Activated CD4-positive, alpha-beta T cell treated with anti-CD3 and anti-CD28 coated beads for 36 hours (primary cell): ENCODE measurements around the gene CD46. TPM values are rescaled to one million over a fixed set of nuclear protein-coding genes. Genes with fewer than 3 reads are reported as not detected.

Experiments used
- ATAC-seq: fragments of 200-7000 bp; cut with Tn5 transposase; one replicate; pipeline ENCODE4 v1.10.0; 2021; ENCODE audit warnings: mild to moderate bottlenecking, moderate library complexity
- CTCF ChIA-PET: fragments of 350-600 bp; sonication (Branson Sonifier 250); formaldehyde crosslinking; loops from one replicate; lab custom pipeline; 2021; ENCODE audit warnings: antibody characterized with exemption; lab: Charles Lee
- POLR2A ChIA-PET: fragments of 350-600 bp; sonication (Branson Sonifier 250); formaldehyde crosslinking; loops from one replicate; lab custom pipeline; 2021; ENCODE audit warnings: antibody characterized with exemption, inconsistent platforms; lab: Charles Lee
- DNase-seq: peaks from one replicate; pipeline ENCODE4 v3.0.0-alpha.2; 2020
- H3K27ac Mint-ChIP-seq: one replicate; pipeline ENCODE4 v1.8.0; 2021; ENCODE audit warnings: mixed read lengths
- H3K27me3 Mint-ChIP-seq: one replicate; pipeline ENCODE4 v1.8.0; 2021; ENCODE audit warnings: mixed read lengths
- H3K36me3 Mint-ChIP-seq: one replicate; pipeline ENCODE4 v1.8.0; 2021; ENCODE audit warnings: low read depth, mixed read lengths
- H3K4me1 Mint-ChIP-seq: one replicate; pipeline ENCODE4 v1.8.0; 2021; ENCODE audit warnings: mixed read lengths
- H3K4me3 Mint-ChIP-seq: one replicate; pipeline ENCODE4 v1.8.0; 2021; ENCODE audit warnings: mild to moderate bottlenecking, moderate library complexity, mixed read lengths
- H3K9me3 Mint-ChIP-seq: one replicate; pipeline ENCODE4 v1.8.0; 2021; ENCODE audit warnings: low read depth, mixed read lengths
- intact Hi-C, 2 experiments: fragments of 100-400 bp; cut with DNase I in 1 of 2; cut with micrococcal nuclease in 1 of 2; formaldehyde crosslinking; loops; one replicate each; pipeline versions ENCODE4 v1.14.2 to v1.15.1; 2022 to 2024; cut with DNase I, micrococcal nuclease
- total RNA-seq, 2 experiments: library from RNA; stranded (reverse); gene quantifications; one replicate each; pipeline ENCODE4 v1.2.3, GENCODE V29; 2021

The CD46 gene
- total RNA-seq, 2 experiments from 2014 or later, result 92.2 to 92.7 TPM

DNA sequence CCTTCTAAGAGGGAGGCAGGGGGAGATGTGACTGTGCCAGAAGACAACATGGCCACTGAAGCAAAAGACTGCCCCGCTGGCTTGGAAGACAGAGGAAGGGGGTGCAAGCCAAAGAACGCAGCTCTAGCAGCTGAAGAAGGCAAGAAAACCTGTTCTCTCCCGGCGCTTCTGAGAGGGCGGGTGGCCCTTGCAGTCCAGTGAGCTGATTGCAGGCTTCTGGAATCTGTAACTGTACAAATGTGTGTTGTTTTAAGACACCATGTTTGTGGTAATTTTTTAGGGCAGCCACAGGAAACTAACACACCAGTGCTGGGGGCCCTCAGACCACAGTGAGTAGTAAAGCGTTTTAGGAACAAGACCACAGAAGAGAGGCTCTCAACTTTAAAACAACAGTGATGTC lies 47.0 kb downstream of the CD46 start:
- ATAC-seq (no peak), DNase-seq (no peak)
- Mint-ChIP-seq H3K4me3 (no peak overlapping the region), H3K27ac (peak overlapping the region; percentile 68), H3K9me3 (no peaks in the 10 kb centered on the region), H3K4me1 (peaks cover 36% of the 10 kb centered on the region), H3K27me3 (no peaks in the 10 kb centered on the region), H3K36me3 (peaks cover 19% of the 10 kb centered on the region)
- ChIA-PET POLR2A (interaction anchor here (0.6 to 1.0 kb wide), 2 partner anchors 22 to 24 kb away, joined by 3 read pairs; no protein-coding TSS in a partner anchor), CTCF (interaction anchor here (0.8 to 5.3 kb wide), 6 partner anchors 10 to 164 kb away, joined by 3 to 29 read pairs (median 4); no protein-coding TSS in a partner anchor)
- intact Hi-C loops, result loop anchor here (2.0 to 5.0 kb wide), 3 partner anchors 47 to 157 kb away; partner anchors contain the start of gene CD46 (in 1 of the 2)

DNA sequence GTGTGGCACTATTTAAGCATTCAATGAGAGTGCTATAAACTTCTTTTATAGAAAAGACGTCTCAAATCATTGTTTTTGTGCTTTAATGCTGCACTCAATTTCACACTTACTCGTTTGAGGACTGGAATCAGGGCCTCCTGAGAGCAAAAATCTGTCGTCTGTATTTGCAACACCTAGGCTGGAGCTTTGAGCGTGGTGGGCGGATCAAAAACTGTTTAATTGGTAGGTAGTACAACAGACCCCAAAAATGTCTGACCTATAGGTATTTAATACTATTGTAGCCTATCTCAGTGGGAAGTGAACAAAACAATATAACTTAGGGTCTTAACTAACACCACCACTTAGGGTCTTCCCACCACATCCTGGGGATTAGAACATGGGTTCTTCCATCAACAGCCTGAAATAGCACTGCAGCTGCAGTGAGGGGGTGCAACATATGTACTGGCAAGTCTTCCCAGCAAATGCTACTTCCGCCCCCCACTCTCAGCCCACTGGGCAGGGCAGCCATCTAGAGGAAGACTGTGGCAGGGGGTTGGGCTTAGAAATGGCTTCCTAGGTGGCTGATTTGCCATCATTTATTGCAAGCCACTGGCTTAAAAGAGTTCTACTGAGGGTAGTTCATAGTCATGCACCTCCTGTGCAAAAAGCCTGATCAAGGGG lies 48.3 kb downstream of the CD46 start:
- no peaks in the 10 kb centered on the region for H3K27me3 Mint-ChIP-seq
- no peak overlapping the region for H3K4me3 Mint-ChIP-seq
- no peaks in the 10 kb centered on the region for H3K9me3 Mint-ChIP-seq
- ChIA-PET POLR2A (interaction anchor here (0.6 kb wide), 1 partner anchor 1113 kb away, joined by 4 read pairs; no protein-coding TSS in a partner anchor), CTCF (interaction anchor here (0.6 to 2.1 kb wide), 3 partner anchors 11 to 1448 kb away, joined by 3 to 7 read pairs (median 3); no protein-coding TSS in a partner anchor)
- no peak for ATAC-seq
- peaks cover 16% of the 10 kb centered on the region for H3K36me3 Mint-ChIP-seq
- intact Hi-C loops, result loop anchor here (2.0 to 5.0 kb wide), 3 partner anchors 48 to 158 kb away; partner anchors contain the start of gene CD46 (in 1 of the 2)
- H3K4me1 Mint-ChIP-seq, result peaks cover 36% of the 10 kb centered on the region
- DNase-seq, result no peak
- H3K27ac Mint-ChIP-seq, result no peak overlapping the region

DNA sequence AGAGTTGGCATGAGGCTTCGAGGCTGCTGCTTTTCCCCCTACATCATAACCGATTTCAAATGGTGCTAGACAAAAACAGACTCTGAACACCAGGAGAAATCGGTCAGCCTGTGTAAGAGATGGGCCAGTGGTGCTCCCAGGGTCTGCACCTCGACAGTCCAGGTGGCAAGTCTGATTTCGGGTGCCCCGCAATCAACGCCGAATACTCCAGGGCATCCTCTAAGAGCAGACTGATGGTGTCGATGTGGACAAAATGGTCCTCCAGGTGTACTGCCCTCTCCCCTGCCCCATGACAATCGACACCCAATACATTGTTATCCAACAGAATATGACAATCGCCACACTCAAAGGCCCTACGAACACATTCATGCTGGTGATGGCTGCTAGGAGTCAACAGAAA lies 50.0 kb downstream of the CD46 start:
- ChIA-PET POLR2A (no interaction called here), CTCF (no interaction called here)
- no peaks in the 10 kb centered on the region for H3K27me3 Mint-ChIP-seq
- intact Hi-C loops, result no loop called here
- no peak overlapping the region for H3K4me3 Mint-ChIP-seq
- H3K36me3 Mint-ChIP-seq, result peaks cover 24% of the 10 kb centered on the region
- no peak for DNase-seq
- H3K27ac Mint-ChIP-seq, result peak overlapping the region; percentile 2
- no peaks in the 10 kb centered on the region for H3K9me3 Mint-ChIP-seq
- ATAC-seq, result no peak
- peaks cover 38% of the 10 kb centered on the region for H3K4me1 Mint-ChIP-seq

DNA sequence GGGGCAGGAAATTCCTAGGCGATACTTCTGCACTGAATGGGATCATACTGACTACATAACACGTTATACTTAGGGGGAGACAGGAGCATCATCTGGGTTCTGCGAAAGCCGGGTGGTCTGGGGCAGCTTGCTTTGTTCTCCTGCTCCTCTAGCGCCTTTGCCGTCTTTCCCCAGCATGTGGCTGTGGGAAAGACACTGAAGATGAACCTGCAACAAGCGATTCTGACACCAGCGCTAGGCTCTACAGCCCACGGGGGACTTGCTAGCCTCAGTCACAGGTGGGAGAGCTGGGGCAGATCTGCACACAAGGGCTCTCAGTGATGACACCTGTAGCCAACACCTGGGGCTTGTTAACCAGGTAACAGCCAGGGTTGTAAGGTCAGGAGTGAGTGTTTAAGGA lies 51.8 kb downstream of the CD46 start:
- intact Hi-C loops, result no loop called here
- Mint-ChIP-seq H3K27ac (peak overlapping the region; percentile 29), H3K4me1 (peaks cover 37% of the 10 kb centered on the region), H3K4me3 (no peak overlapping the region), H3K9me3 (no peaks in the 10 kb centered on the region), H3K36me3 (peaks cover 39% of the 10 kb centered on the region), H3K27me3 (no peaks in the 10 kb centered on the region)
- ChIA-PET POLR2A (no interaction called here), CTCF (interaction anchor here (1.1 kb wide), 1 partner anchor 23 kb away, joined by 3 read pairs; no protein-coding TSS in a partner anchor)
- DNase-seq (no peak), ATAC-seq (no peak)

DNA sequence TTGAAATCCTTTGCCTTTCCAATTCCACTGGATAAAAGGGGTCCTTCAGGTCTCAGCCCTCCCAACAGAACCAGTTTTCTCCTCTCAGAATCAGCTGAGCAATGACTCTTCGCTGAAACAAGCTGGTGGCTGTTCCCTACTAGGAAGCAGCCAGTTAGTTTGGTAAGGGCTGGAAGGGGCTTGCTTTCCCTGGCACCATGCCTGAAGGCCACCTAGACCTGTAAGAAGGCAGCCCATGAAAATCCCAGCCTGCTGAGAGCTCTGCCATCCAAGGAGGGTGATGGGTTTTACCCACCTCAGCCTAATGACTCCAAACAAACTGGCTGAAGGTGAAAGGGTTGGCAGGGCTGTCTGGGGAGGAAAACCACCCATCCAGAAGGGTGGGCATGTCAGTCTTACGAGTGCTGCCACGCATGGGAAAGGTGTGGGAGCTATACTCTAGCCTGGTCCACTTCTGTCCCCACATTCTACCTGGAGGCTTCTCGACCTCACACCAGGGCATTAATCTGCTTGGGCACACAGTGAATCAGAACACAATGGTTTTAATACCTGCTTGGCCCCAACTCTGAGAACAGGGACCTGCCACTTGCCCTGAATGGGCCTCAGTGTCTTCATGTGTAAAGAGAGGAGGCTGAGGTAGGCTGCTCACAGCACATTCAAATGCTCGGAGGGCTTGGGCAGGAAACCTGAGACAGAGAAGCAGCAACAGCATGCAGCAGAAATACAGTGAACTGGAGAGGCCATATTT lies 53.0 kb downstream of the CD46 start:
- ChIA-PET POLR2A (no interaction called here), CTCF (interaction anchor here (1.4 kb wide), 1 partner anchor 8 kb away, joined by 7 read pairs; no protein-coding TSS in a partner anchor)
- no peaks in the 10 kb centered on the region for H3K27me3 Mint-ChIP-seq
- no peak overlapping the region for H3K4me3 Mint-ChIP-seq
- H3K9me3 Mint-ChIP-seq, result no peaks in the 10 kb centered on the region
- peaks cover 35% of the 10 kb centered on the region for H3K4me1 Mint-ChIP-seq
- intact Hi-C loops, result no loop called here
- peak overlapping the region; percentile 70 for H3K27ac Mint-ChIP-seq
- DNase-seq, result no peak
- no peak for ATAC-seq
- H3K36me3 Mint-ChIP-seq, result peaks cover 48% of the 10 kb centered on the region

DNA sequence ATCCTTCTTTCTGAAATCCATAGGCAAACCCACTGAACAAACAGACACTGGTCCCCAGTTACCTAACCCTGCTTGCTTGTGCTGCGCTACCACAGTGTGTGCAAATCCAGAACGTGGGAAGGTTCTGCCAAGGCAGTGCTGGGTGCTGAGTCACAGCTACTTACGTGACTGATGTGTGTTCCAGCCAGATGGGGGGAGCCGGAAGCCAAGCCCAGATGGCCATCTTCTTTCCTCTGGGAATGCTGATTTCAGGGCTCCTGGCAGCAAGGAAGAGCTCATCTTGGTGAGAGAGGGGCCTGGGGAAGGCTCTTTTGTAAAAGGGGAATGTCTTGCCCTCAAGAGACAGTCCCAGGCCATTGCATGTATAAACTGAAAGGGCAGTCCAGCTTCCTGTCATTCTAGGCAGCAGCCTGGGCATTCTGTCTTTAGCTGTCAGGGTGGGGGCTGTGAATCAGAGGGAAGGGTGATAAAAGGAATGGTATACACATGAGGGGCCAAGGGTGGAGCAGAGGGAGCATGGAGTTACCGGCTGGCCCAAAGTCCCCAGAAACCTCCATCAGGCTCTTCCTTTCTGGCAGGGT lies 54.1 kb downstream of the CD46 start:
- peak overlapping the region; percentile 45 for H3K27ac Mint-ChIP-seq
- H3K9me3 Mint-ChIP-seq, result no peaks in the 10 kb centered on the region
- H3K4me1 Mint-ChIP-seq, result peaks cover 40% of the 10 kb centered on the region
- H3K36me3 Mint-ChIP-seq, result peaks cover 53% of the 10 kb centered on the region
- H3K27me3 Mint-ChIP-seq, result no peaks in the 10 kb centered on the region
- intact Hi-C loops, result no loop called here
- no peak overlapping the region for H3K4me3 Mint-ChIP-seq
- no peak for ATAC-seq
- no peak for DNase-seq
- ChIA-PET POLR2A (no interaction called here), CTCF (interaction anchor here (0.7 to 1.4 kb wide), 2 partner anchors 9 to 18 kb away, joined by 6 to 7 read pairs; no protein-coding TSS in a partner anchor)

DNA sequence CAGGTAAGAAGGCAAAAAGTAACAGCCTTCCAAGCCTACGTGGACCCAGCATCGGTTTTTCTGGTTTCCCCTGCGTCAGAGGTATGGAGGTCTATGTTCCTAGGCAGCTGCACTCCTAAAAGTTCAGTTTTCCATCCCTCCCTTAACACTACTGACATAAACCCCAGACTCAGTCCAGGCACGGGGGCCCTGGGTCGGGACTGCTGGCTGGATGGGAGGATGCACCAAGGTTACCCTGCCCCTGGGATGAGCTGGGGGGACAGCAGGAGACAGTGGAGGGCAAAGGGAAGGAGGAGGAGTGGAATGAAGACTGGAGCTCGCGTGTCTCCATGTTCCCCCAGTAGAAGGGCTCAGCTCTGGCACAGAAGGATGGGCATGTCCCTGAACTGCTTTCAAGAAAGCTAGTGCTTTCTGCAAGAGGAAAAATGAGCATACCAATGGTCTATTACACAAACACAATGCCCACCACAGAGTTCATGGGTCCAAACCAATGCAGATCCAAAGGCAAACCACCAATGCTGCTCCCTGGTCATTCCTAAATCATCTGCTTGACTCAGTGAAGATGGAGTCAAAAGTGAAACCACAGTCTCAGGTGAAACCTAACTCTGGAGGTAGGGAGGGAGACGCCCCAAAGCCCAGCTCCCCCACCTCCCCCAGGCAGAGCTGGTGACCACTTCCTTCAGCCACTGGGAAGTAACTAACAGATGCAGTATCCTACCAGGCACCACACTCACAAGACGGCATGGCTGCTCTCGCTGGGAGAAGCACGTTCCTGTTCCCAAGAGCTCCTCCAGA lies 54.9 kb downstream of the CD46 start:
- ChIA-PET CTCF (interaction anchor here (1.1 to 1.4 kb wide), 2 partner anchors 9 kb away, joined by 5 to 7 read pairs; no protein-coding TSS in a partner anchor), POLR2A (no interaction called here)
- Mint-ChIP-seq H3K9me3 (no peaks in the 10 kb centered on the region), H3K4me3 (no peak overlapping the region), H3K4me1 (peaks cover 42% of the 10 kb centered on the region), H3K36me3 (peaks cover 55% of the 10 kb centered on the region), H3K27ac (peak overlapping the region; percentile 83), H3K27me3 (no peaks in the 10 kb centered on the region)
- ATAC-seq (peak; percentile 17), DNase-seq (no peak)
- intact Hi-C loops, result no loop called here

DNA sequence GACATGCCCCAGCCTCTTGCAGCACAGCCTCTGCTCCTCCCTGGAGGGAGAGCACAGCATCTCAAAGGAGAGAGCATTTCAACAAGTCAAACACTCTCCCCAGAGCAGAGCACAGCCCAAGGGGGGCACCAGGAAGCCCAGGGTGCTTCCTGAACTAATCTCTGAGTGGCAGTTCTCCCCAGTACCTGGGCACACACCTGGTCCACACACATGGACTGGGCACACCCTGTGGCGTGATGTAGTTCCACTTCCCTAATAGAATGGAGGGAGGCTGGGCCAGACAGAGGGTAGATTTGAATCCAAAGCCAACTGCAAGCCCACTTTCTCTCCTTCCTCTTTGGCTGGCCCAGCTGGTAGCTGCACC lies 55.5 kb downstream of the CD46 start:
- Mint-ChIP-seq H3K4me3 (no peak overlapping the region), H3K27me3 (no peaks in the 10 kb centered on the region), H3K4me1 (peaks cover 48% of the 10 kb centered on the region), H3K36me3 (peaks cover 54% of the 10 kb centered on the region), H3K27ac (peak overlapping the region; percentile 83), H3K9me3 (no peaks in the 10 kb centered on the region)
- intact Hi-C loops, result no loop called here
- CTCF ChIA-PET, result interaction anchor here (1.1 kb wide), 1 partner anchor 10 kb away, joined by 5 read pairs; no protein-coding TSS in a partner anchor
- ATAC-seq, result peak; percentile 11
- POLR2A ChIA-PET, result no interaction called here
- DNase-seq, result no peak

DNA sequence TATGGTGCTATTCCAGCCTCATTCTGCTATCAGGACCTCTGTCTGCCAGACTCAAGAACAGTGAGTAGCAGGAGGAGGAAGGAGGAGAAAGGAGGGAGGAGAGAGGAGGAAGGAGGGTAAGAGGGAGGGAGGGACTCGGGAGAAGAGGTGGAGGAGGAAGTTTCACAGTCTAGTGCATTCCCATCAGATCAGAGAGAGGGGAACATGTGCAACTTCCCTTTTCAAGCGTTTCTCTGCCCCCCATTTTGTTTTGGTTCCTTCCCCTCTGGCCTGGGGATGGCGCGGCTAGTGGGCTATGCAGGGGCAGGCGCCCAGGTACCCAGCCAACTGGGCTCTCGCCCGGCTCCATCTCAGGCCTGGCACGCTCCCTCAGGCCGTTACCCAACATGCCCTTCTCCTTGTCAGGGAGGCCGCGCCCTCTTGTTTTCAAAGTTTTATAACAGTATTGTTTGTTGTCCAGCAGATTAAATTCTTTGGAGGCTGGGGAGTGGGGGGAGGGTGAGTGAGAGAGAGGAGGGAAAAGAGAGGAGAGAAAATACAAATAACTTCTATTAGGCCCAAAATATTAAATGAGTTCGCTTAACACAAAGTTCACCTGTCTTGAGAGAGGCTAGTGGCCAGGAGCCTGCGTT lies 56.0 kb downstream of the CD46 start:
- Mint-ChIP-seq H3K27ac (peak overlapping the region; percentile 83), H3K27me3 (no peaks in the 10 kb centered on the region), H3K36me3 (peaks cover 53% of the 10 kb centered on the region), H3K4me1 (peaks cover 49% of the 10 kb centered on the region), H3K9me3 (no peaks in the 10 kb centered on the region), H3K4me3 (no peak overlapping the region)
- intact Hi-C loops, result no loop called here
- ATAC-seq (no peak), DNase-seq (no peak)
- CTCF ChIA-PET, result interaction anchor here (1.1 to 1.2 kb wide), 2 partner anchors 10 kb away, joined by 3 to 5 read pairs; no protein-coding TSS in a partner anchor
- POLR2A ChIA-PET, result no interaction called here

DNA sequence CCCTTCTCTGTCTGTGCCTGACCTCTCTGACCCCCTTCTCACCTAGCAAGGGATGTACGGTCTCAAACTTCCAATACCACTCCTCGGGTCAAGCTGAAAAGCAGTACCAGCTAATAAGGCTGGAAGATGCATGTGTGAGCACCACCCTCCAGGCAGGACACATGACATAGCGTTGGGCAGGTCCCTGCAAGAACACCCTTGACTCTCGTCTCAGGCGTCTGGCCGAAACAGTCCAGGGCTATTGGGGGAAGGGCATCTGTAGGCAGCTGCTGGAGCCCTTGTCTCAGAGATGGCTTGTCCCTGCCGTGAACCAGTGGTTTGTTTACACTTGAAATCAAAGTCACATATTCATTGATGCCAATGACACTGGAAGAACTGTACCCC lies 56.5 kb downstream of the CD46 start:
- DNase-seq, result no peak
- no peak for ATAC-seq
- Mint-ChIP-seq H3K27me3 (no peaks in the 10 kb centered on the region), H3K4me1 (peaks cover 49% of the 10 kb centered on the region), H3K36me3 (peaks cover 49% of the 10 kb centered on the region), H3K4me3 (no peak overlapping the region), H3K27ac (peak overlapping the region; percentile 42), H3K9me3 (no peaks in the 10 kb centered on the region)
- intact Hi-C loops, result no loop called here
- ChIA-PET CTCF (interaction anchor here (0.6 to 1.2 kb wide), 2 partner anchors 9 to 11 kb away, joined by 3 read pairs; no protein-coding TSS in a partner anchor), POLR2A (no interaction called here)
